Stimulated activated naive CD8-positive, alpha-beta T cell treated with anti-CD3 and anti-CD28 coated beads, Interleukin-15, Interleukin-2, amounts not matched to agents 100 ng/mL and 50 ng/mL, for 24 hours (primary cell): ENCODE measurements around the gene C2orf92.

Experiments
- H3K27ac Mint-ChIP-seq: one replicate; pipeline ENCODE4 v1.8.0; 2021; ENCODE audit warnings: mild to moderate bottlenecking, mixed read lengths
- H3K27me3 Mint-ChIP-seq: one replicate; pipeline ENCODE4 v1.8.0; 2021; ENCODE audit warnings: mixed read lengths
- H3K36me3 Mint-ChIP-seq: one replicate; pipeline ENCODE4 v1.8.0; 2021; ENCODE audit warnings: low read depth, mixed read lengths
- H3K4me1 Mint-ChIP-seq: one replicate; pipeline ENCODE4 v1.8.0; 2021; ENCODE audit warnings: low read depth, mixed read lengths
- H3K4me3 Mint-ChIP-seq: one replicate; pipeline ENCODE4 v1.8.0; 2021; ENCODE audit warnings: mild to moderate bottlenecking, mixed read lengths
- H3K9me3 Mint-ChIP-seq: one replicate; pipeline ENCODE4 v1.8.0; 2021; ENCODE audit warnings: mixed read lengths

Gene C2orf92

DNA sequence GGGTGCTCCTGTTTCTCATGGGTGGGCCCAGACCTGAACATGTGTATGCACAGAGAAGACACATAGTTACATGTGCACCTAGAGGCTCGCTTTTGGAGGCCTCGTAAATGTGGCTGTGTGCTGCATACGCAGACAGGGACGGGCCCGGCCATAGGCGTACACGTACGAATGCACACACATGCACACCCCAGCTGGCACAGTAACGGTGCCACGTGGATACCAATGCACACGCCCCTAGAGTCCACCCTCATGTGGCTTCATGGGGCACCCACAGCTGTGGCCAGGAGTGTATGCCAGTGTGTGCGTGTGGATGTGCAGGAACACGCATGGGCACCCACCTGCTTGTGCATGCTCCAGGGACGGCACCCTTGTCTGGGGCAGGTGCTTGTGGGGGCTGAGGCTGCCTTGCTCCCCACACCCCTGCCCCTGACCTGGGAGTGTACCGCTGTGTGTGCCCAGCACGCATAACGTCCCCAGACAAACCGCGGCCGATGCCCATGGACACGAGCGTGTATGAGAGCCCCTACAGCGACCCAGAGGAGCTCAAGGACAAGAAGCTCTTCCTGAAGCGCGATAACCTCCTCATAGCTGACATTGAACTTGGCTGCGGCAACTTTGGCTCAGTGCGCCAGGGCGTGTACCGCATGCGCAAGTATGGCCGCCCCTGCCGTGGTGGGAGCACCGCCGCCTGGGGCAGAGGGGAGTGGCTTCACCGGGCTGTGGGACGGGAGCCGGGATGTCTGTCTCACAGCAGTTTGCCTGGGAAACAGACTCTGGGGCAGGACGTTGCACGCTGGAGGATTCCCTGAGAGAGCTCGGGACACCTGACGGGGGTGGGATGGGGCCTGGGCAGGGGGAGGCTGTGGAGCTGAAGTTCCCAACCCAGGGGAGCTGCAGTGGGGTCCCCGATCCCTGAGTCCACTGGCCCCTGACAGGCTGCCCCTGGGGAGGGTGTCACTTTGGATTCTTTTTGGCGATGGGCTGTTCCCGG, 64.8 kb downstream of the C2orf92 start:
- Mint-ChIP-seq H3K9me3 (peaks cover 4% of the 10 kb centered on the region), H3K27me3 (no peaks in the 10 kb centered on the region), H3K4me3 (no peak overlapping the region), H3K4me1 (peaks cover 26% of the 10 kb centered on the region), H3K27ac (no peak overlapping the region), H3K36me3 (peaks cover 53% of the 10 kb centered on the region)

DNA sequence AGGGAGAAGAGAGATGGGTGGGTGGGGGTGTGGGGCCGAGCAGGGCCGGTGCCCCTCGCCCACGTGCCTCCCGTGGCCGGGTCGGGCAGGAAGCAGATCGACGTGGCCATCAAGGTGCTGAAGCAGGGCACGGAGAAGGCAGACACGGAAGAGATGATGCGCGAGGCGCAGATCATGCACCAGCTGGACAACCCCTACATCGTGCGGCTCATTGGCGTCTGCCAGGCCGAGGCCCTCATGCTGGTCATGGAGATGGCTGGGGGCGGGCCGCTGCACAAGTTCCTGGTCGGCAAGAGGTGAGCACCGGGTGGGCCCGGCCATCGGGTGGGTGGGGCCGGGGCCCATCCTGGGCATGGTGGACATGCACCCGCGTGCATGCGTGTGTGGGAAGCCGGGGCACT, 65.6 kb downstream of the C2orf92 start:
- Mint-ChIP-seq H3K9me3 (peaks cover 3% of the 10 kb centered on the region), H3K27me3 (no peaks in the 10 kb centered on the region), H3K27ac (no peak overlapping the region), H3K4me1 (peaks cover 21% of the 10 kb centered on the region), H3K4me3 (no peak overlapping the region), H3K36me3 (peaks cover 48% of the 10 kb centered on the region)

DNA sequence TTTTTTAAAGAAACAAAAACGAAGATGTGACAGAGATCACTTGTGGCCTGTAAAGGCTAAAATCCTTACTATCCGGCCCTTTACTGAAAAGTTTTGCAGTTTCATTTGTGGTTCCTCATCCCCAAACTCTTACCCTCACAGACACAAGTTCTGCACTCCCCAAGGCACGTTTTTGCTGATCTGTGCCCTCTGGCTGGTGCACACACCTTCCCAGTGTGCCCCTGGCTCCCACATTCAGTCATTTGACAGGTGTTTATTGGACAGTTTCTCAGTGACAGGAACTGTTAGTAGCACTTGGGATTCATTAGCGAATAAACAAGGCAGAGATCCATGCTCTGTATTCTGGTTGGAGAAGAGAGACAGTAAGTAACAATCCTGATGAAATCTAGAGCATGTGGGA, 66.7 kb downstream of the C2orf92 start:
- peaks cover 24% of the 10 kb centered on the region for H3K4me1 Mint-ChIP-seq
- no peaks in the 10 kb centered on the region for H3K27me3 Mint-ChIP-seq
- peaks cover 50% of the 10 kb centered on the region for H3K36me3 Mint-ChIP-seq

DNA sequence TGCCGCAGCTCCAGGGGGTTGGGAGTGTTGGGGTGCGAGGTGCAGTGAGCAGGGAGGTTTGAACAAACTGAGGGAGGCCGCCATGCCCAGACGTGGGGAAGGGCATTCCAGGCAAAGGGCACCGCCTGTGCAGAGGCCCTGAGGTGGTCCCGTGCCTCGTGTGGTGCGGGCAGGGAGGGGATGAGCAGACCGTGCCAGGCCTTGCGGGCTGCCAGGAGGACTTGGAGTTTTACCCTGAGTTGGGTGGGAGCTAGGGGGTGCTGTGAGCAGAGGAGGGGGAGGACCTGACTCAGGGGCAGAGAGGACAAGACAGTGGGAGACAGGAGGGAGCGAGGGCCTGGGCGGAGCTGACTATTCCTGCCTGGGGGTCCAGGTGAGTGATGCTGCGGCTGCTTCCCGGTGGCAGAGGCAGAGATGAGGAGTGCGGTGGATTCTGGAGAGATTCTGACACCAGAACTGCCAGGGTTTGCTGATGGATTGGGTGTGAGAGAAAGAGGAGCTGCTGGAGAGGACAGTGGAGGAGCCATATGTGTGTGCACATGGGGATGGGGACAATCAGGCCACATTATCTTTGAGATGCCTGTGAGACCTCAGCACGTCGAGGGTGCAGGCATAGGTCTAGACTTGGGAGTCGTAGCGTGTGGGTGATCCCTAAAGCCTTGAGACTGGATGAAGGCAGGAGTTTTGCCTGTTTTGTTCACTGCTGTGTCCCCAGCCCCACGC, 67.3 kb downstream of the C2orf92 start:
- Mint-ChIP-seq H3K36me3 (peaks cover 49% of the 10 kb centered on the region), H3K9me3 (no peaks in the 10 kb centered on the region), H3K27me3 (no peaks in the 10 kb centered on the region), H3K4me3 (no peak overlapping the region), H3K27ac (peak overlapping the region; percentile 75), H3K4me1 (peaks cover 24% of the 10 kb centered on the region)

More for the DNA sequence above, 66.7 kb downstream of the C2orf92 start:
- Mint-ChIP-seq H3K9me3 (no peaks in the 10 kb centered on the region), H3K4me3 (no peak overlapping the region), H3K27ac (peak overlapping the region; percentile 31)

DNA sequence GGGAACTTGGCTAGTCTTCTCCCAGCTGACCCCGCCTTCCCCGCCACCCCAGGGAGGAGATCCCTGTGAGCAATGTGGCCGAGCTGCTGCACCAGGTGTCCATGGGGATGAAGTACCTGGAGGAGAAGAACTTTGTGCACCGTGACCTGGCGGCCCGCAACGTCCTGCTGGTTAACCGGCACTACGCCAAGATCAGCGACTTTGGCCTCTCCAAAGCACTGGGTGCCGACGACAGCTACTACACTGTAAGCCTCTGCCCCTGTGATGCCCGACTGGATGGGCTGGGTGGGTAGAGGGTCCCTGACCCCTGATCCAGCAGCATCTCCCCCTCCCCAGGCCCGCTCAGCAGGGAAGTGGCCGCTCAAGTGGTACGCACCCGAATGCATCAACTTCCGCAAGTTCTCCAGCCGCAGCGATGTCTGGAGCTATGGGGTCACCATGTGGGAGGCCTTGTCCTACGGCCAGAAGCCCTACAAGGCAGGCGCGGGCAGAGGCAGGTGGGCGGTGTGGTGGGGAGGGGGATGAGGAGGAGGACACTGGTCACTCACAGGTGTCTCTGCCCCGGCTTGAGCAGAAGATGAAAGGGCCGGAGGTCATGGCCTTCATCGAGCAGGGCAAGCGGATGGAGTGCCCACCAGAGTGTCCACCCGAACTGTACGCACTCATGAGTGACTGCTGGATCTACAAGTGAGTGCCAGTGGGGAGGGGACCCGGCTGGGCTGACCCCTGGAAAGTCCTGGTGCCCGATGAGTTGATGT, 68.1 kb downstream of the C2orf92 start:
- peaks cover 52% of the 10 kb centered on the region for H3K36me3 Mint-ChIP-seq
- no peaks in the 10 kb centered on the region for H3K9me3 Mint-ChIP-seq
- peak overlapping the region; percentile 75 for H3K27ac Mint-ChIP-seq
- no peaks in the 10 kb centered on the region for H3K27me3 Mint-ChIP-seq
- peaks cover 30% of the 10 kb centered on the region for H3K4me1 Mint-ChIP-seq
- H3K4me3 Mint-ChIP-seq, result no peak overlapping the region

DNA sequence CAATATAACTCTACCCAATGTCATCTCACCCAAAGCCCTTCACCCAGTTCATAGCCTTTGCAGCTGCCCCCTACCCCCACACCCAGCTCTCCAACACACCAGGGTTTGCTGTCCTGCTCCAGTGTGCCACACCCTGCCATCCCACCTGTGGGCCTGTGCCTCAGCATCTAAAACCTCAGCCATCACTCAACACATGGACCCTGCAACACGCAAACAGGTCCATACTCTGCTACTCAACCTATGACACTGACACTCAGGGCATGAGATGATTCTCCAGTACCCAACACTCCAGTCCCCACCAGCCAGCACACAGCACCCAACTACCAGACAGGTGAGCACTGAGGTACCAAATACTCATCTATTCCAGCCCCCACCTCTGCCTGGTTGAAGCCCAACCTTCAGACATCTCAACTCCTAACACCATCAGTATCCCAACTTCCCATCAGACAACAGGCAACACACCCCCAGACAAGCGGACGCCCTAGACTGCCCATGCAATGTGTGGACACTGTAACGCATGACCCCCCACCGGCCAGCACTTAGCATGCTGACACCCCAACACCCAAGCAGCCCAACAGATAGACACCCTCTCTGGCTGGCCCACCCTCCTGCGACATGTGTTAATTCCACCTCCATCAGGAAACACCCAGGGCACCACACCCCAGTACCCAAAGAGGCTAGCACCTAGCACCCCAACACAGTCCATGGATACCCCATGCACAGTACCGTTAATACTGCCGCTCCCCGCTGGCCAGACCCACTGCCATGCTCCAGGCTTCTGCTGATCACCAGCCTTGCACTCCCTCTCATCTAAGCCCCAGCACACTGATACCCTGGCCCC, 68.9 kb downstream of the C2orf92 start:
- H3K36me3 Mint-ChIP-seq, result peaks cover 52% of the 10 kb centered on the region
- peaks cover 38% of the 10 kb centered on the region for H3K4me1 Mint-ChIP-seq
- no peak overlapping the region for H3K4me3 Mint-ChIP-seq

DNA sequence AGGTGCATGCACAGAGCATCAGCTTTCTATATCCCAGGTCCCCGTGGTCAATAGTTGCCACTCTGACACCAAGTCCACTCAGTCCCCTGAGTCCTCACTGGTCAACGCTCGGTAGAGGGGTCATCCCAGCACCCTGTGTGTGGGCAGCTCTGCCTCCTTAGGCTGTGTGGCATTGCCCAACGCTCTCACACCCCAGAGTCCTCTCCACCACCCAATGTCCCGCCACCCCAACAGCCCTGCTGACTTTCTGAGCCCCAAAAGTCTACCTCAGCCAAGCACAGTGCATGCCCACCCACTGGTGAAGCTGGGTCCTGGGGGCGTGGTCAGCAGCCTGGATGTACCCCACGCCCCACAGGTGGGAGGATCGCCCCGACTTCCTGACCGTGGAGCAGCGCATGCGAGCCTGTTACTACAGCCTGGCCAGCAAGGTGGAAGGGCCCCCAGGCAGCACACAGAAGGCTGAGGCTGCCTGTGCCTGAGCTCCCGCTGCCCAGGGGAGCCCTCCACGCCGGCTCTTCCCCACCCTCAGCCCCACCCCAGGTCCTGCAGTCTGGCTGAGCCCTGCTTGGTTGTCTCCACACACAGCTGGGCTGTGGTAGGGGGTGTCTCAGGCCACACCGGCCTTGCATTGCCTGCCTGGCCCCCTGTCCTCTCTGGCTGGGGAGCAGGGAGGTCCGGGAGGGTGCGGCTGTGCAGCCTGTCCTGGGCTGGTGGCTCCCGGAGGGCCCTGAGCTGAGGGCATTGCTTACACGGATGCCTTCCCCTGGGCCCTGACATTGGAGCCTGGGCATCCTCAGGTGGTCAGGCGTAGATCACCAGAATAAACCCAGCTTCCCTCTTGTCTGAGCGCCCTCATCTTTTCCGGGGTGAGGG, 69.7 kb downstream of the C2orf92 start:
- H3K36me3 Mint-ChIP-seq, result peaks cover 55% of the 10 kb centered on the region
- no peak overlapping the region for H3K4me3 Mint-ChIP-seq
- H3K27me3 Mint-ChIP-seq, result no peaks in the 10 kb centered on the region
- peak overlapping the region; percentile 43 for H3K27ac Mint-ChIP-seq
- H3K9me3 Mint-ChIP-seq, result no peaks in the 10 kb centered on the region
- H3K4me1 Mint-ChIP-seq, result peaks cover 46% of the 10 kb centered on the region

More for the DNA sequence above, 68.9 kb downstream of the C2orf92 start:
- Mint-ChIP-seq H3K27ac (peak overlapping the region; percentile 43), H3K27me3 (no peaks in the 10 kb centered on the region), H3K9me3 (no peaks in the 10 kb centered on the region)

DNA sequence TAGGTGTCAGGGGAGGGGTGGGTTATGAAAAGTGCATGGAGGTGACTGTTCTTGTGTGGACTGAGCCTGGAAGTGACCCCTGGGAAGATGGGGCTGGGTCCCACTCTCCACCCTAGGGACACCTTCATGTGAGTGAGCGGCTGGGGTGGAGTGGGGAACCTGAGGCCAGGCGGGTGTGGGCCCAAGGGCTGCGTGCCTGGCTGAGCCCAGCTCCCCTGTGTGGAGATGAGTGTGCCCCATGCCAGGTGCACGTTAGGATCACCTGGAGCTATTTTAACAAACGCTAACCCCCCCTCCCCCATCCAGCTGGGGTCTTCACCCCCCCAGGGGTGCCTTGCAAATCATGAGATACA, 70.4 kb downstream of the C2orf92 start:
- peaks cover 52% of the 10 kb centered on the region for H3K4me1 Mint-ChIP-seq
- no peaks in the 10 kb centered on the region for H3K27me3 Mint-ChIP-seq
- H3K9me3 Mint-ChIP-seq, result no peaks in the 10 kb centered on the region
- H3K4me3 Mint-ChIP-seq, result no peak overlapping the region
- H3K27ac Mint-ChIP-seq, result no peak overlapping the region
- peaks cover 58% of the 10 kb centered on the region for H3K36me3 Mint-ChIP-seq

DNA sequence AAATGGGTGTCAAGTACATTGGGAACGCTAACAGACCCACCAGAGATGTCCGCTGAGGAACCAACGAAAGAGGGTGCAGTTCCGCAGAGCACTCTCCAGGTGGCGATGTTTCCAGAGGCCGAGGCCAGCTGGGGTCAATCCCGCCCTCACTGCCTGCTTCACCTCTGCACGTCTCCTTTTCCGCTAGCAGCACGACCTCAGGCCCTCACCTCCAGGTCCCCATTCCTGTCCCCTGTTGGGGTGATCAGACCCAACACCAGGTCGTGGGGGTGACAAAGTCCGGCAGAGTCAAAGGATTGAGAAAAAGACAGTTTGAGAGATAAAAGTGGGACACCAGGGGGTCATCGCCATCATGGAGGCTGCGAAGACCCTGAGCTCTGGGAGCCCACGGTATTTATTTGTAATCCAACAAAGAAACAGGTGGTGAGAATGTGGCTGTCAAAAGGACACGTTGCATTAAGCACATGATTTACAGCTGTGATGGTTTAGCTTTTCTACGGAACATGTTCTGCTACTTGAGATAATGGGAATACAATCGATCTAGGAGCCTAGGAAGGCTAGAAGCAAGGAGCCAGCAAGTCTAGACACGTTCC, 71.2 kb downstream of the C2orf92 start:
- Mint-ChIP-seq H3K36me3 (peaks cover 58% of the 10 kb centered on the region), H3K9me3 (no peaks in the 10 kb centered on the region), H3K27ac (peak overlapping the region; percentile 61), H3K4me3 (no peak overlapping the region), H3K4me1 (peaks cover 60% of the 10 kb centered on the region), H3K27me3 (no peaks in the 10 kb centered on the region)

DNA sequence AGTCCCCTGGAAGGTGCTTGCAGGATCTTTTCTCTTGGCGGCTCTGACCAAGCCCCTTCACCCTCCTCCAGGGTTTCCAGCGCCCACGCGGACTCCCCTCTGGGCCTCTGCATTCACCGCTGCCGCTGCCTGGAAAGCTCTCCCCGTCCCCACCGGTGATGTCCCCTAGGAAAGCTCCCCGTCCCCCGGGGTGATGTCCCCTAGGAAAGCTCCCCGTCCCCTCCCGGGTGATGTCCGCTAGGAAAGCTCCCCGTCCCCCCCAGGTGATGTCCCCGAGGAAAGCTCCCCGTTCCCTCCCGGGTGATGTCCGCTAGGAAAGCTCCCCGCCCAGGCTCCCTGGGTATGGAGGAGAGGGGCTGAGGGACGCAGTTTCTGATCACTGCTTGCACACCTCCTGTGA, 71.7 kb downstream of the C2orf92 start:
- Mint-ChIP-seq H3K9me3 (no peaks in the 10 kb centered on the region), H3K27me3 (no peaks in the 10 kb centered on the region), H3K27ac (no peak overlapping the region), H3K4me3 (no peak overlapping the region), H3K36me3 (peaks cover 56% of the 10 kb centered on the region), H3K4me1 (peaks cover 65% of the 10 kb centered on the region)

DNA sequence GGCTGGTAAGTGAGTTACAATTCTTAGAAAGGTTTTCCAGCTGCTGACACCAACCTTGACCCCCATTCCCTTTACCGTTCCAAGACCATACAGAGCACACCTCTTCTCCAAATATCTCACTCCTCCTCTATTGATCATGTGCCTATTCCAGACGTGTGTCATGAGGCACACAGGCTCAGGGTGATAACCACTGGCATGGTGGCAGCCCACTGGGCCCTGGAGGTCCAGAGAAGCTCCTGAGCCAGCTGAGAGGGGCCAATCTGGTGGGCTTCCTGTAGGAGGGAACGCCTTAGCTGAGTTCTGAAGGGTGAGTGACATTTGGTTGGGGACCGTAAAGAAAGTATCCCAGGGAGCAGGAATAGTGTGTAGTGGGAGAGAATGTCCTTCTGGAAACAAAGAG, 72.2 kb downstream of the C2orf92 start:
- H3K27me3 Mint-ChIP-seq, result no peaks in the 10 kb centered on the region
- H3K27ac Mint-ChIP-seq, result peak overlapping the region; percentile 78
- peaks cover 69% of the 10 kb centered on the region for H3K4me1 Mint-ChIP-seq
- H3K4me3 Mint-ChIP-seq, result peak overlapping the region; percentile 4
- H3K9me3 Mint-ChIP-seq, result no peaks in the 10 kb centered on the region
- H3K36me3 Mint-ChIP-seq, result peaks cover 51% of the 10 kb centered on the region

DNA sequence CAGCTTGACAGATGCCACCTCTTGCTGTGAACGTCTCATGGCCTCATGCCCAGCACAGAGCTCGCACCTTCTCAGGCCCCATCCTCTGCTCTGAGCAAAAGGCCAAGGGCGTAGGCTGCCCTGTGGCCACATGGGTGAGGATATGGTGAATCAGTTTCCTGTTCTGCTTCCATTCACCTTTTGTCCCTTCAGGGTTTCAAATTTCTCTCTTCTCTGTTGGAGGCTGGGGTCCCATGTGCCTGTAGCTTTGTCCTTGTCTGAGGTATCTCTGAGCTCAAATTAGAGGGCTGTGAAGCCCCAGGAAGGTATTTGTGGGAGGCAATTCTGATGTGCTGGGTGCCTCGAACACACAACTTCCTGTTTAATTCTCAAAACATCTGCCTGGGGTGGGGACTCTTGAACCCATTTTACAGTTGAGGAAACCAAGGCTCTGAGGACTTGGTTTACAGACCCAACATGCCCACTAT, 72.9 kb downstream of the C2orf92 start:
- Mint-ChIP-seq H3K9me3 (no peaks in the 10 kb centered on the region), H3K36me3 (peaks cover 47% of the 10 kb centered on the region), H3K4me3 (no peak overlapping the region), H3K27me3 (no peaks in the 10 kb centered on the region), H3K27ac (peak overlapping the region; percentile 78), H3K4me1 (peaks cover 75% of the 10 kb centered on the region)

DNA sequence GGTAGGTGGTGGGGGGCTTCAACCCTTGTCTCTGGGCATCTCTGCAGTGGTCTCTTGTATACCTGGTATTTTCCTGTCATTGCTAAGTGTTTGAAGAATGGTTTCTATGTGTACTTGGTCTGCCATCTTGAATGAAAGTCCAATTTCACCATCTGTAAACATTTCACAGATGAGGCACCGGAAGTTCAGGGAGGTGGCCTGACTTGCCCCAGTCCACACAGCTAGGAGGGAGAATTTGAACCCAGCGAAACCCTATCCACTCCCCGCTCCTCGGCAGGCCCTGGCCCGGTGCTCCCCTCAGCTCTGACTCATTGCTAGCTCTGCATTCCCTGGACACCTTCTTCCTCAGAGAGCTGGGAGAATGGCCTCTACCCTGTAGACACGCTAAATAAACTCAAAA, 74.4 kb downstream of the C2orf92 start:
- Mint-ChIP-seq H3K4me3 (no peak overlapping the region), H3K27me3 (no peaks in the 10 kb centered on the region), H3K36me3 (peaks cover 37% of the 10 kb centered on the region), H3K4me1 (peaks cover 83% of the 10 kb centered on the region), H3K9me3 (no peaks in the 10 kb centered on the region), H3K27ac (peak overlapping the region; percentile 22)
